CD14-positive monocyte (primary cell): Measurements from ENCODE around the gene ELOA. TPM values are rescaled to one million over a fixed set of nuclear protein-coding genes. Genes with fewer than 3 reads are reported as not detected.

ENCODE experiments used
- DNase-seq, 3 donors: peaks; one replicate each; pipeline ENCODE4 v3.0.0-alpha.2; 2011 to 2022
- H2AFZ ChIP-seq: 2 replicates; pipeline ENCODE4 v1.6.0; 2012; ENCODE audit warnings: mild to moderate bottlenecking, low read depth, low read length, inconsistent platforms; ENCODE audit not compliant: insufficient read depth, poor library complexity, severe bottlenecking
- H3K27ac ChIP-seq, 2 donors: 1 replicate in 1 of 2; 2 replicates in 1 of 2; pipeline ENCODE4 v1.5.1; 2012 to 2013; ENCODE audit warnings: low read length in 2 of 2, control low read depth in 1 of 2, inconsistent platforms in 1 of 2, low read depth in 1 of 2, mild to moderate bottlenecking in 1 of 2
- H3K27me3 ChIP-seq, 2 donors: one replicate each; pipeline versions ENCODE4 v1.6.0 to v1.6.1; 2011 to 2013; ENCODE audit warnings: low read length in 2 of 2; ENCODE audit not compliant: control insufficient read depth in 2 of 2, insufficient read depth in 2 of 2
- H3K36me3 ChIP-seq, 2 donors: replicated peaks in 1 of 2; 1 replicate in 1 of 2; 2 replicates in 1 of 2; pipeline versions ENCODE4 v1.5.1 to v1.6.1; 2012 to 2013; ENCODE audit warnings: low read length in 2 of 2, control low read depth in 1 of 2, inconsistent platforms in 1 of 2, mild to moderate bottlenecking in 1 of 2; ENCODE audit not compliant: insufficient read depth in 2 of 2, control insufficient read depth in 1 of 2
- H3K4me1 ChIP-seq, 2 donors: 1 replicate in 1 of 2; 2 replicates in 1 of 2; pipeline versions ENCODE4 v1.5.1 to v1.6.1; 2012 to 2013; ENCODE audit warnings: low read length in 2 of 2, control low read depth in 1 of 2, inconsistent platforms in 1 of 2, mild to moderate bottlenecking in 1 of 2, moderate library complexity in 1 of 2; ENCODE audit not compliant: insufficient read depth in 2 of 2, control insufficient read depth in 1 of 2
- H3K4me2 ChIP-seq: replicated peaks from 2 replicates; pipeline ENCODE3; 2012; ENCODE audit warnings: low read length, moderate library complexity, mild to moderate bottlenecking; ENCODE audit not compliant: poor library complexity, severe bottlenecking; ENCODE audit errors: extremely low read depth
- H3K4me3 ChIP-seq, 3 experiments: fragments of 200-600 bp in 1 of 3; sonication (generic) in 1 of 3; replicated peaks in 1 of 3; 1 replicate in 2 of 3; 2 replicates in 1 of 3; pipeline ENCODE4 v1.5.1; 2011 to 2013; ENCODE audit warnings: low read length in 3 of 3, mild to moderate bottlenecking in 3 of 3, control low read depth in 2 of 3, low read depth in 2 of 3, inconsistent platforms in 1 of 3, moderate library complexity in 1 of 3
- H3K79me2 ChIP-seq: 2 replicates; pipeline ENCODE4 v1.6.0; 2012; ENCODE audit warnings: mild to moderate bottlenecking, control low read depth, inconsistent platforms, low read length, moderate library complexity; ENCODE audit not compliant: insufficient read depth
- H3K9ac ChIP-seq: 2 replicates; pipeline ENCODE4 v1.6.0; 2017; ENCODE audit warnings: low read length, mild to moderate bottlenecking; ENCODE audit not compliant: insufficient read depth, poor library complexity, severe bottlenecking
- H3K9me3 ChIP-seq, 2 donors: replicated peaks in 1 of 2; 1 replicate in 1 of 2; 2 replicates in 1 of 2; pipeline versions ENCODE4 v1.5.1 to v1.6.1; 2012 to 2013; ENCODE audit warnings: low read length in 2 of 2, control low read depth in 1 of 2; ENCODE audit not compliant: control insufficient read depth in 1 of 2, insufficient read depth in 1 of 2
- H4K20me1 ChIP-seq: 2 replicates; pipeline ENCODE4 v1.6.0; 2012; ENCODE audit warnings: mild to moderate bottlenecking, low read length, control low read depth, moderate library complexity; ENCODE audit not compliant: insufficient read depth
- H3K27ac Mint-ChIP-seq, 7 donors: one replicate each; pipeline ENCODE4 v1.8.0; 2020; ENCODE audit warnings: mild to moderate bottlenecking in 7 of 7, mixed read lengths in 7 of 7, moderate library complexity in 6 of 7, inconsistent platforms in 2 of 7
- H3K27me3 Mint-ChIP-seq, 3 donors: one replicate each; pipeline ENCODE4 v1.8.0; 2021 to 2022; ENCODE audit warnings: low read depth in 3 of 3, mild to moderate bottlenecking in 3 of 3, mixed read lengths in 3 of 3, moderate library complexity in 3 of 3, inconsistent platforms in 1 of 3
- H3K36me3 Mint-ChIP-seq, 2 donors: one replicate each; pipeline ENCODE4 v1.8.0; 2020; ENCODE audit warnings: mixed read lengths in 2 of 2, inconsistent platforms in 1 of 2, mild to moderate bottlenecking in 1 of 2
- H3K4me1 Mint-ChIP-seq: one replicate; pipeline ENCODE4 v1.8.0; 2020; ENCODE audit warnings: mild to moderate bottlenecking, mixed read lengths
- H3K4me3 Mint-ChIP-seq, 2 donors: one replicate each; pipeline ENCODE4 v1.8.0; 2020; ENCODE audit warnings: mild to moderate bottlenecking in 2 of 2, mixed read lengths in 2 of 2, moderate library complexity in 1 of 2
- H3K9me3 Mint-ChIP-seq, 7 donors: one replicate each; pipeline ENCODE4 v1.8.0; 2020 to 2022; ENCODE audit warnings: mixed read lengths in 7 of 7, mild to moderate bottlenecking in 6 of 7, moderate library complexity in 6 of 7, inconsistent platforms in 2 of 7
- CTCF ChIP-seq: fragments of 200-600 bp; IDR thresholded peaks from one replicate; pipeline ENCODE4 v1.8.0; 2022; ENCODE audit warnings: antibody characterized with exemption, mild to moderate bottlenecking
- WGBS: methylation state at CpG from one replicate; pipeline ENCODE4 v1.1.5; 2013; ENCODE audit warnings: missing lambda C conversion rate; ENCODE audit not compliant: insufficient coverage; 5-methylcytosine and 5-hydroxymethylcytosine counted together
- intact Hi-C, 2 donors: fragments of 100-400 bp; cut with micrococcal nuclease; formaldehyde crosslinking; loops; one replicate each; pipeline versions ENCODE4 v1.15.0 to v1.15.1; 2023
- polyA plus RNA-seq, 3 donors: library from polyadenylated mRNA; depleted of rRNA in 1 of 3; unstranded in 2 of 3; stranded (reverse) in 1 of 3; fragments of 300-500 nt in 2 of 3; fragments of >200 nt in 1 of 3; fragmentation: Illumina TruSeq in 2 of 3; gene quantifications; 1 replicate in 2 of 3; 2 replicates in 1 of 3; pipeline ENCODE4 v1.2.3, GENCODE V29; 2012 to 2021

ELOA gene
- polyA plus RNA-seq, 3 donors: 25.4 to 31.2 (median 28.7) TPM

GRCh38 chr1:23763041-23763577, 19.8 kb downstream of the ELOA start:
- H3K4me2 ChIP-seq: no peak overlapping the region
- H3K79me2 ChIP-seq: no peaks in the 10 kb centered on the region
- no peaks in the 10 kb centered on the region for H3K4me1 Mint-ChIP-seq
- H3K9me3 ChIP-seq: no peaks in the 10 kb centered on the region
- no peak overlapping the region for H3K9ac ChIP-seq
- no peak for TF ChIP-seq CTCF
- H3K4me3 ChIP-seq: no peak overlapping the region
- no peak overlapping the region for H3K4me3 Mint-ChIP-seq
- peaks cover 50 to 76% of the 10 kb centered on the region in 2 donors for H3K36me3 ChIP-seq
- no peaks in the 10 kb centered on the region for H3K27me3 Mint-ChIP-seq
- peaks cover 50% of the 10 kb centered on the region for H4K20me1 ChIP-seq
- no peaks in the 10 kb centered on the region for H3K9me3 Mint-ChIP-seq
- H3K4me1 ChIP-seq: no peaks in the 10 kb centered on the region
- intact Hi-C loops: no loop called here
- H3K27ac ChIP-seq: no peak overlapping the region
- H3K27me3 ChIP-seq: no peaks in the 10 kb centered on the region
- H3K27ac Mint-ChIP-seq: peak overlapping the region in 1 of 7 donors; percentile 15
- no peak overlapping the region for H2AFZ ChIP-seq
- WGBS: 99% methylated on average over 6 of the region's 7 CpGs
- H3K36me3 Mint-ChIP-seq: peaks cover 49 to 78% of the 10 kb centered on the region in 2 donors
- DNase-seq: no peak

GRCh38 chr1:23768733-23769132, 25.5 kb downstream of the ELOA start:
- Histone ChIP-seq H3K4me2 (no peak overlapping the region), H3K9me3 (no peaks in the 10 kb centered on the region), H3K4me3 (no peak overlapping the region), H3K4me1 (peaks cover 0 to 3% of the 10 kb centered on the region in 2 donors), H3K27ac (no peak overlapping the region), H4K20me1 (no peaks in the 10 kb centered on the region), H2AFZ (no peak overlapping the region), H3K27me3 (no peaks in the 10 kb centered on the region), H3K79me2 (no peaks in the 10 kb centered on the region), H3K9ac (no peak overlapping the region), H3K36me3 (peaks cover 2 to 31% of the 10 kb centered on the region in 2 donors)
- 100% methylated on average over 2 of the region's 5 CpGs for WGBS
- intact Hi-C loops: no loop called here
- H3K36me3 Mint-ChIP-seq: peaks cover 17 to 39% of the 10 kb centered on the region in 2 donors
- peaks cover 0 to 2% (median 0%) of the 10 kb centered on the region in 7 donors for H3K9me3 Mint-ChIP-seq
- no peaks in the 10 kb centered on the region for H3K27me3 Mint-ChIP-seq
- DNase-seq: no peak
- peaks cover 2% of the 10 kb centered on the region for H3K4me1 Mint-ChIP-seq
- no peak for TF ChIP-seq CTCF
- no peak overlapping the region for H3K4me3 Mint-ChIP-seq
- H3K27ac Mint-ChIP-seq: no peak overlapping the region
